GM23248 (cell line): Measurements from ENCODE around the gene SERPINB3. TPM values are rescaled to one million over a fixed set of nuclear protein-coding genes. Genes with fewer than 3 reads are reported as not detected.

Experiments
- DNase-seq: peaks from one replicate; pipeline ENCODE4 v3.0.0-alpha.2; 2015
- H2AFZ ChIP-seq: fragments of 200-600 bp; sonication (generic); 2 replicates; pipeline ENCODE4 v1.6.1; 2016; ENCODE audit warnings: antibody characterized with exemption
- H3F3A ChIP-seq: fragments of 200-600 bp; sonication (generic); 2 replicates; pipeline ENCODE4 v1.6.1; 2016; ENCODE audit warnings: mild to moderate bottlenecking, antibody characterized with exemption, mixed run types; ENCODE audit not compliant: insufficient read depth
- H3K27ac ChIP-seq: fragments of 200-600 bp; sonication (generic); 2 replicates; pipeline ENCODE4 v1.5.1; 2016; ENCODE audit warnings: mild to moderate bottlenecking
- H3K27me3 ChIP-seq: fragments of 200-600 bp; sonication (generic); replicated peaks from 2 replicates; pipeline ENCODE4 v1.6.1; 2016; ENCODE audit warnings: mild to moderate bottlenecking; ENCODE audit not compliant: insufficient read depth
- H3K36me3 ChIP-seq: fragments of 200-600 bp; sonication (generic); 2 replicates; pipeline ENCODE4 v1.6.1; 2016; ENCODE audit warnings: low read depth, mild to moderate bottlenecking
- H3K4me1 ChIP-seq: fragments of 200-600 bp; sonication (generic); 2 replicates; pipeline ENCODE4 v1.6.1; 2016; ENCODE audit warnings: mild to moderate bottlenecking; ENCODE audit not compliant: insufficient read depth
- H3K4me2 ChIP-seq: fragments of 200-600 bp; sonication (generic); one replicate; pipeline ENCODE4 v1.6.1; 2016; ENCODE audit warnings: mild to moderate bottlenecking; ENCODE audit not compliant: unreplicated experiment
- H3K4me3 ChIP-seq: fragments of 200-600 bp; sonication (generic); 2 replicates; pipeline ENCODE4 v1.5.1; 2016; ENCODE audit warnings: mild to moderate bottlenecking
- H3K79me2 ChIP-seq: fragments of 200-600 bp; sonication (generic); 2 replicates; pipeline ENCODE4 v1.6.1; 2016; ENCODE audit warnings: mild to moderate bottlenecking; ENCODE audit not compliant: insufficient read depth
- H3K9ac ChIP-seq: fragments of 200-600 bp; sonication (generic); 2 replicates; pipeline ENCODE4 v1.6.1; 2016; ENCODE audit warnings: mild to moderate bottlenecking
- H3K9me2 ChIP-seq: fragments of 200-600 bp; sonication (generic); 2 replicates; pipeline ENCODE4 v1.6.1; 2016; ENCODE audit warnings: mixed run types, mild to moderate bottlenecking, moderate library complexity; ENCODE audit not compliant: insufficient read depth
- H3K9me3 ChIP-seq: fragments of 200-600 bp; sonication (generic); one replicate; pipeline ENCODE4 v1.6.1; 2017; ENCODE audit warnings: low read depth
- H4K20me1 ChIP-seq: fragments of 200-600 bp; sonication (generic); 2 replicates; pipeline ENCODE4 v1.6.0; 2016; ENCODE audit not compliant: insufficient read depth
- EZH2 ChIP-seq: fragments of 200-600 bp; sonication (generic); IDR thresholded peaks from 2 replicates; pipeline ENCODE4 v1.6.1; 2018; ENCODE audit warnings: antibody characterized with exemption, mild to moderate bottlenecking; ENCODE audit not compliant: insufficient read depth, poor library complexity, severe bottlenecking
- EZH2phosphoT487 ChIP-seq: fragments of 200-600 bp; sonication (generic); IDR thresholded peaks from 2 replicates; pipeline ENCODE4 v1.6.1; 2018; ENCODE audit warnings: antibody characterized with exemption, moderate library complexity, mild to moderate bottlenecking, low read depth; ENCODE audit not compliant: insufficient read depth
- whole genome bisulfite sequencing, 2 experiments: methylation state at CpG; one replicate each; pipeline ENCODE4 v1.1.6; 2015 to 2017; ENCODE audit warnings: low lambda C conversion rate in 2 of 2, low coverage in 1 of 2; ENCODE audit errors: missing lambda C conversion rate in 2 of 2; 5-methylcytosine and 5-hydroxymethylcytosine counted together
- in situ Hi-C: fragments of 300-500 bp; cut with MboI; formaldehyde crosslinking; loops from 2 replicates; pipeline ENCODE4 v1.15.0; 2020
- polyA plus RNA-seq: library from polyadenylated mRNA; unstranded; fragments of >200 nt; fragmentation: Nextera tagmentation; extraction: Ambion mirVana; gene quantifications from 2 replicates; pipeline ENCODE4 v1.2.1, GENCODE V29; 2016
- total RNA-seq: library from RNA; depleted of rRNA; stranded (reverse); fragments of >200 nt; shearing (Covaris generic); gene quantifications from 2 replicates; pipeline ENCODE4 v1.2.3, GENCODE V29; 2014

Gene SERPINB3
- total and polyA plus RNA-seq, 2 experiments from 2014 or later = 0.24 TPM; not detected in 1

DNA sequence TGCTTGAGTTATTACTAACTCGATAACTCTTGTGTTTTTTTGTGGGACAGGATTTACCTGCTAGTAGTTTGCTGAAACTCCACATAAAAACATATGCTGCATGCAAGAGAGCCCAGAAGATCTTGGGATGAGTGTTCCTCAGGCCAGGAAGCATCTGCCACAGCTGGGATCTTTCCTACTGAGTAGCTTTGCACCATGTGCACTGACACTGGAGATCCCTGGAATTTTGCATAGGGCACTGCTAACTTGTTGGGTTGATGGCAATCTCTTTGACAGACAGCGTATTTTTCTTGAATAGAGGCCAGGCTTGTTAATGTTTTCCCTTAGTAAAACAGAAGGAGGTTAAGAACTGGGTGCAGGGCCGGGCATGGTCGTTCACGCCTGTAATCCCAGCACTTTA, 40.3 kb upstream of the SERPINB3 start:
- H3K79me2 ChIP-seq = no peaks in the 10 kb centered on the region
- H3K9ac ChIP-seq = no peak overlapping the region
- no peak for DNase-seq
- H3K9me2 ChIP-seq = no peaks in the 10 kb centered on the region
- H3K4me3 ChIP-seq = no peak overlapping the region
- TF ChIP-seq EZH2 = no peak
- no peak for TF ChIP-seq EZH2phosphoT487
- in situ Hi-C loops = no loop called here
- H3K27ac ChIP-seq = no peak overlapping the region
- no peaks in the 10 kb centered on the region for H3K36me3 ChIP-seq
- WGBS, 2 experiments = 60 to 81% methylated on average over 5 of the region's 5 CpGs
- no peaks in the 10 kb centered on the region for H3K27me3 ChIP-seq
- H4K20me1 ChIP-seq = no peaks in the 10 kb centered on the region
- peaks cover 22% of the 10 kb centered on the region for H3K4me1 ChIP-seq
- peaks cover 13% of the 10 kb centered on the region; the same call in 1 of the 2 replicates for H3F3A ChIP-seq
- no peak overlapping the region for H3K4me2 ChIP-seq
- no peak overlapping the region for H2AFZ ChIP-seq
- no peaks in the 10 kb centered on the region for H3K9me3 ChIP-seq

GRCh38 chr18:63700501-63700900, 38.8 kb upstream of the SERPINB3 start:
- Histone ChIP-seq H3F3A (peaks cover 19% of the 10 kb centered on the region; the same call in 1 of the 2 replicates), H3K4me2 (no peak overlapping the region), H3K9me2 (peaks cover 4% of the 10 kb centered on the region; the same call in 1 of the 2 replicates), H3K27me3 (no peaks in the 10 kb centered on the region), H2AFZ (no peak overlapping the region), H3K27ac (no peak overlapping the region), H3K9ac (no peak overlapping the region), H3K4me3 (no peak overlapping the region), H3K79me2 (no peaks in the 10 kb centered on the region), H3K4me1 (peaks cover 17% of the 10 kb centered on the region), H3K9me3 (no peaks in the 10 kb centered on the region), H3K36me3 (no peaks in the 10 kb centered on the region), H4K20me1 (no peaks in the 10 kb centered on the region)
- in situ Hi-C loops = no loop called here
- WGBS, 2 experiments = 61 to 64% methylated on average over 3 of the region's 3 CpGs
- TF ChIP-seq EZH2phosphoT487 = no peak
- TF ChIP-seq EZH2 = no peak
- no peak for DNase-seq

DNA sequence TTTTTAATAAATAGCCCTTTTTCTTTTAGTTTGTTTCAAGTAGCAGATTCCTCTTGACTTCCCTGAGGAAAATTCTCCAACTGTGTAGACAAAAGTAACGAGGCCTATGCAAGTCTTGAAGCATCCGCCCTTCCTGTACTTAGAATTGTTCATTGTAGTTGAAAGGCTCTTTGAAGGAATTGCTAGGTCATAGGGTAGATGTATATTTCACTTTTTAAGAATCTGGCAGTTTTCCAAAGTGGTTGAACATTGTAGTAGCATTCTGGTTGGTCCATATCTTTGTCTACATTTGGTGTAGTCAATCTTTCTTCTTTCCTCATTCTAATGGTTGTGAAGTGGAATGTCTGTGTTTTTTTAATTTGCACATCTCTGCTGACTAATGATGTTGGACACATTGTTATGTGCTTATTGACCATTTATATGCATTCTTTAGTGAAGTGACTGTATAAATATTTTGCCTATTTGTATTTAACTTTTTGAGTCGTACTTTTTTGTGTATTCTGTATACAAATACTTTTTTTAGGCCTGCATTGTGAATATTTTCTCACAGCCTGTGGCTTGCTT, 35.5 kb upstream of the SERPINB3 start:
- Histone ChIP-seq H3K9me2 (peaks cover 4% of the 10 kb centered on the region; the same call in 1 of the 2 replicates), H4K20me1 (no peaks in the 10 kb centered on the region), H3K9me3 (no peaks in the 10 kb centered on the region), H3K9ac (no peak overlapping the region), H3K4me2 (peak overlapping the region; percentile 9), H3K27me3 (no peaks in the 10 kb centered on the region), H3K79me2 (no peaks in the 10 kb centered on the region), H3K4me3 (no peak overlapping the region), H3F3A (peaks cover 19% of the 10 kb centered on the region; the same call in 1 of the 2 replicates), H3K4me1 (peaks cover 17% of the 10 kb centered on the region), H3K36me3 (no peaks in the 10 kb centered on the region), H3K27ac (peak overlapping the region; percentile 46), H2AFZ (peak overlapping the region; percentile 52)
- 49 to 52% methylated on average over 3 of the region's 3 CpGs for WGBS, 2 experiments
- DNase-seq = peak; percentile 44
- TF ChIP-seq EZH2phosphoT487 = no peak
- no peak for TF ChIP-seq EZH2
- in situ Hi-C loops = no loop called here

DNA sequence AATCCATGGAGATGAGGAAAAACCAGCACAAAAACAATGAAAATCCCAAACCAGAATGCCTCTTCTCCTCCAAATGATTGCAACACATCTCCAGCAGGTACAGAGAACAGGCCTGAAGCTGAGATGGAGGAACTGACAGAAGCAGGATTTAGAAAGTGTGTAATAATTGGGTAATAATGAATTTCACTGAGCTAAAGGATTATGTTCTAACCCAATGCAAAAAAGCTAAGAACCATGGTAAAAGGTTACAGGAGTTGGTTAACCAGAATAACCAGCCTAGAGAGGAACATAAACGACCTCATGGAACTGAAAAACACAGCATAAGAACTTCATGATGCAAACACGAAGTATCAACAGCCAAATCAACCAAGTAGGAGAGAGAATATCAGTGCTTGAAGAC, 27.4 kb upstream of the SERPINB3 start:
- Histone ChIP-seq H3F3A (peaks cover 10% of the 10 kb centered on the region; the same call in 1 of the 2 replicates), H3K4me2 (no peak overlapping the region), H3K9me3 (no peaks in the 10 kb centered on the region), H3K9me2 (no peaks in the 10 kb centered on the region), H3K36me3 (no peaks in the 10 kb centered on the region), H3K27ac (no peak overlapping the region), H3K4me3 (no peak overlapping the region), H4K20me1 (no peaks in the 10 kb centered on the region), H3K27me3 (no peaks in the 10 kb centered on the region), H2AFZ (no peak overlapping the region), H3K79me2 (no peaks in the 10 kb centered on the region), H3K4me1 (peaks cover 13% of the 10 kb centered on the region), H3K9ac (no peak overlapping the region)
- TF ChIP-seq EZH2phosphoT487 (no peak), EZH2 (no peak)
- 42 to 46% methylated on average over 2 of the region's 2 CpGs for WGBS, 2 experiments
- DNase-seq = no peak
- in situ Hi-C loops = no loop called here
